NCI-H510A treated with DMSO at 0.1 percent for 48 hours (cell line): ENCODE measurements around the gene CCND1.

Source experiments
- DNase-seq: peaks from one replicate; lab custom pipeline; 2025; lab: John Stamatoyannopoulos, UW

CCND1 gene

GRCh38 chr11:69641681-69642548 is 959 bp downstream of the CCND1 start:
- DNase-seq, result no peak

- DNase-seq, result no peak
Measured at GRCh38 chr11:69642549-69642912, 1.6 kb downstream of the CCND1 start.

GRCh38 chr11:69642913-69643632 is 2.1 kb downstream of the CCND1 start:
- peak; percentile 36 for DNase-seq

- no peak for DNase-seq
Measured at GRCh38 chr11:69643646-69644045, 2.7 kb downstream of the CCND1 start.

- DNase-seq, result no peak
Measured at GRCh38 chr11:69644071-69644961, 3.4 kb downstream of the CCND1 start.

- no peak for DNase-seq
Measured at GRCh38 chr11:69644962-69645675, 4.2 kb downstream of the CCND1 start.

GRCh38 chr11:69645801-69646492 is 5.0 kb downstream of the CCND1 start:
- no peak for DNase-seq

- DNase-seq, result no peak
Measured at GRCh38 chr11:69646493-69647389, 5.8 kb downstream of the CCND1 start.

- no peak for DNase-seq
Measured at GRCh38 chr11:69647390-69647748, 6.4 kb downstream of the CCND1 start.

- DNase-seq, result no peak
Measured at GRCh38 chr11:69647761-69648497, 7.0 kb downstream of the CCND1 start.

GRCh38 chr11:69648679-69649575 is 8.0 kb downstream of the CCND1 start:
- DNase-seq, result no peak

GRCh38 chr11:69649576-69649900 is 8.6 kb downstream of the CCND1 start:
- no peak for DNase-seq

- no peak for DNase-seq
Measured at GRCh38 chr11:69650081-69650831, 9.3 kb downstream of the CCND1 start.

GRCh38 chr11:69650832-69651344 is 9.9 kb downstream of the CCND1 start:
- no peak for DNase-seq

- DNase-seq, result no peak
Measured at GRCh38 chr11:69651834-69652620, 11.1 kb downstream of the CCND1 start.

- no peak for DNase-seq
Measured at GRCh38 chr11:69652999-69653398, 12.0 kb downstream of the CCND1 start.
